Keratinocyte (primary cell): Measurements from ENCODE around the gene HAX1. TPM values are rescaled to one million over a fixed set of nuclear protein-coding genes. Genes with fewer than 3 reads are reported as not detected.

Experiments
- DNase-seq: peaks from one replicate; pipeline ENCODE4 v3.0.0-alpha.2; 2011; ENCODE audit warnings: low read depth, missing footprints, low spot score
- FAIRE-seq: peaks from 2 replicates; lab custom pipeline; 2011; peaks lifted over from hg19 to GRCh38; lab: Jason Lieb, UNC
- H2AFZ ChIP-seq: 2 replicates; pipeline ENCODE4 v1.6.0; 2012; ENCODE audit warnings: low read length, control low read depth, inconsistent platforms; ENCODE audit not compliant: control insufficient read depth
- H3K27ac ChIP-seq: 2 replicates; pipeline ENCODE4 v1.5.1; 2011; ENCODE audit warnings: low read length; ENCODE audit not compliant: control insufficient read depth, insufficient read depth
- H3K27me3 ChIP-seq: 3 replicates; pipeline ENCODE4 v1.6.0; 2011; ENCODE audit warnings: low read length; ENCODE audit not compliant: control insufficient read depth, insufficient read depth; ENCODE audit errors: extremely low read depth
- H3K36me3 ChIP-seq, 2 experiments: 2 replicates in 1 of 2; 3 replicates in 1 of 2; pipeline ENCODE4 v1.5.1; 2011; ENCODE audit warnings: low read length in 2 of 2, mild to moderate bottlenecking in 1 of 2; ENCODE audit not compliant: control insufficient read depth in 2 of 2, insufficient read depth in 2 of 2; ENCODE audit errors: extremely low read depth in 1 of 2
- H3K4me1 ChIP-seq: 3 replicates; pipeline ENCODE4 v1.5.1; 2011; ENCODE audit warnings: low read length; ENCODE audit not compliant: control insufficient read depth, insufficient read depth; ENCODE audit errors: extremely low read depth
- H3K4me2 ChIP-seq: 3 replicates; pipeline ENCODE4 v1.6.0; 2011; ENCODE audit warnings: low read depth, low read length; ENCODE audit not compliant: control insufficient read depth, insufficient read depth; ENCODE audit errors: extremely low read depth
- H3K4me3 ChIP-seq, 3 experiments: fragments of 200-600 bp in 1 of 3; sonication (generic) in 1 of 3; 2 replicates in 2 of 3; 3 replicates in 1 of 3; pipeline ENCODE4 v1.5.1; 2011 to 2016; ENCODE audit warnings: low read length in 3 of 3, mild to moderate bottlenecking in 3 of 3, control low read depth in 2 of 3, inconsistent platforms in 1 of 3, low read depth in 1 of 3, mixed read lengths in 1 of 3, mixed run types in 1 of 3, moderate library complexity in 1 of 3; ENCODE audit not compliant: control insufficient read depth in 2 of 3, insufficient read depth in 2 of 3; ENCODE audit errors: extremely low read depth in 1 of 3
- H3K79me2 ChIP-seq: 2 replicates; pipeline ENCODE4 v1.6.0; 2012; ENCODE audit warnings: low read length; ENCODE audit not compliant: control insufficient read depth, insufficient read depth
- H3K9ac ChIP-seq: 3 replicates; pipeline ENCODE4 v1.6.0; 2011; ENCODE audit warnings: low read length; ENCODE audit not compliant: control insufficient read depth, insufficient read depth; ENCODE audit errors: extremely low read depth
- H3K9me1 ChIP-seq: 3 replicates; pipeline ENCODE4 v1.6.0; 2011; ENCODE audit warnings: low read length; ENCODE audit not compliant: control insufficient read depth, insufficient read depth; ENCODE audit errors: extremely low read depth
- H3K9me3 ChIP-seq: 2 replicates; pipeline ENCODE4 v1.5.1; 2012; ENCODE audit warnings: low read depth, low read length; ENCODE audit not compliant: control insufficient read depth
- H4K20me1 ChIP-seq: 3 replicates; pipeline ENCODE4 v1.6.0; 2011; ENCODE audit warnings: low read length; ENCODE audit not compliant: control insufficient read depth, insufficient read depth; ENCODE audit errors: extremely low read depth
- EZH2 ChIP-seq: IDR thresholded peaks from one replicate; pipeline ENCODE4 v1.6.1; 2012; ENCODE audit warnings: inconsistent platforms, mild to moderate bottlenecking, low read length, moderate library complexity
- dilution Hi-C: fragments of 300-500 bp; cut with MboI; formaldehyde crosslinking; loops from one replicate; pipeline ENCODE4 v1.7.0; 2020; ENCODE audit warnings: low sequenced_read_pairs; ENCODE audit not compliant: extremely low pct_ligation_motif_present
- polyA plus RNA-seq, 5 experiments: library from polyadenylated mRNA; depleted of rRNA in 3 of 5; stranded (reverse) in 3 of 5; stranded (forward) in 1 of 5; unstranded in 1 of 5; fragments of >200 nt; gene quantifications; 1 replicate in 1 of 5; 2 replicates in 3 of 5; 3 replicates in 1 of 5; pipeline versions ENCODE4 v1.2.1 to v1.2.3, GENCODE V29; 2011 to 2012; ENCODE audit warnings: missing spikeins in 2 of 5, low read depth in 1 of 5, low replicate concordance in 1 of 5
- TF ChIP-seq, protein P1 (sequence below), 3 experiments: IDR thresholded peaks in 1 of 3; conservative IDR thresholded peaks in 1 of 3; optimal IDR thresholded peaks in 1 of 3; 2 replicates in 2 of 3; 3 replicates in 1 of 3; pipeline versions ENCODE3 to v1.5.1; 2011; ENCODE audit warnings: low read length in 3 of 3, mild to moderate bottlenecking in 3 of 3, moderate library complexity in 2 of 3, control low read depth in 1 of 3, inconsistent platforms in 1 of 3; ENCODE audit not compliant: insufficient read depth in 2 of 3; ENCODE audit errors: extremely low read depth in 1 of 3

Gene HAX1
- polyA plus RNA-seq, 1 donor (not counting 4 experiments of a cell fraction or from before 2014, with no cell fraction given) = 110 TPM

DNA sequence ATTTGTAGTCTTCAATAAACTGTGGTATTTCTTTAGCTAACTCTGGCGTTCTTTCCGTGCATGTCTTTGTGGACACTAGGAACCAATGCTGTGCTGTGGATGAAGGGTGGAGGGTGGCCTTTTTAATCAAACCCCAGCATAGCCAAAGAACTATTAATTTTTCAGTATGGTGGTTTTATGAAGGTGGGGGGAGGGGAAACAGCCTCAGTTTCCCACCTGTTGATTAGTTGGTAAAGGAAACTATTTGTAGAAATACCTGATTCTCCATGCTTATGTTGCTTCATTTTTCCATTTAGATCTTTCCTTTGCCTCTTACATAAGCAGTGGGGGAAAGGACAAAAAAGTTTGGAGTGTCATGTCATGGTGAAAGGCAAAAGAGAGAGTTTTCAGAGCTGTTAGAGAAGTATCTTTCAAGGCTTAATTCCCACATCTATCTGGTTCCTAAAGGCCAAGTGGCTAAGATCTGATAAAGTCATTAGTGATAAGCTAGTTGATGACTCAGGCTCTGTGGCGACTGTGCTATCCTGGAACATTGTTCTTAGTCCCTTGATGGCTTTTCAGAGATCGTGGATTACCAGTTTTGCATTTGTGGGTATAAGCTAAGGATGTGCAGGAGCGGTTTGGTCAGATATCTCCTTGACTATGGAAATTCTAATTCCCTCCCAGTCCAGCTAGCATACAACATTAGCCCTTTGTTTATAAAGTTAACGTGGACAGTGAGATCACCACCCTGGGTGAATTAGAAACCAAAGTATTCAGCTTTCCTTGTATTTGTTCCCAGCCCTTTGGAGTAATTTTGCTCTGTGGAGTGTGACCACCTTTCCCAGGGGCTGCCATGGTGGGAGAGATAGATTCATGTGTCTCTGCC, 8.7 kb upstream of the HAX1 start:
- DNase-seq (no peak), FAIRE-seq (peak; percentile 48)
- Histone ChIP-seq H3K27me3 (no peaks in the 10 kb centered on the region), H3K27ac (no peak overlapping the region), H3K9me1 (no peaks in the 10 kb centered on the region), H3K36me3 (peaks cover 47 to 53% of the 10 kb centered on the region in 2 experiments), H2AFZ (no peak overlapping the region), H3K4me3 (no peak overlapping the region), H4K20me1 (no peaks in the 10 kb centered on the region), H3K4me2 (no peak overlapping the region), H3K4me1 (no peaks in the 10 kb centered on the region), H3K9me3 (no peaks in the 10 kb centered on the region), H3K9ac (no peak overlapping the region), H3K79me2 (no peaks in the 10 kb centered on the region)
- dilution Hi-C loops = no loop called here
- TF ChIP-seq EZH2 = no peak
- TF ChIP-seq, protein P1, sequence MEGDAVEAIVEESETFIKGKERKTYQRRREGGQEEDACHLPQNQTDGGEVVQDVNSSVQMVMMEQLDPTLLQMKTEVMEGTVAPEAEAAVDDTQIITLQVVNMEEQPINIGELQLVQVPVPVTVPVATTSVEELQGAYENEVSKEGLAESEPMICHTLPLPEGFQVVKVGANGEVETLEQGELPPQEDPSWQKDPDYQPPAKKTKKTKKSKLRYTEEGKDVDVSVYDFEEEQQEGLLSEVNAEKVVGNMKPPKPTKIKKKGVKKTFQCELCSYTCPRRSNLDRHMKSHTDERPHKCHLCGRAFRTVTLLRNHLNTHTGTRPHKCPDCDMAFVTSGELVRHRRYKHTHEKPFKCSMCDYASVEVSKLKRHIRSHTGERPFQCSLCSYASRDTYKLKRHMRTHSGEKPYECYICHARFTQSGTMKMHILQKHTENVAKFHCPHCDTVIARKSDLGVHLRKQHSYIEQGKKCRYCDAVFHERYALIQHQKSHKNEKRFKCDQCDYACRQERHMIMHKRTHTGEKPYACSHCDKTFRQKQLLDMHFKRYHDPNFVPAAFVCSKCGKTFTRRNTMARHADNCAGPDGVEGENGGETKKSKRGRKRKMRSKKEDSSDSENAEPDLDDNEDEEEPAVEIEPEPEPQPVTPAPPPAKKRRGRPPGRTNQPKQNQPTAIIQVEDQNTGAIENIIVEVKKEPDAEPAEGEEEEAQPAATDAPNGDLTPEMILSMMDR (optimal IDR thresholded peaks at IDR 0.05 in 1 of 3, IDR thresholded peaks at IDR 0.05 in 1 of 3, conservative IDR thresholded peaks at IDR 0.05 in 1 of 3; ENCODE audit: extremely low read depth in 1 of 3, insufficient read depth in 2 of 3, low read length in 3 of 3) = no peak

DNA sequence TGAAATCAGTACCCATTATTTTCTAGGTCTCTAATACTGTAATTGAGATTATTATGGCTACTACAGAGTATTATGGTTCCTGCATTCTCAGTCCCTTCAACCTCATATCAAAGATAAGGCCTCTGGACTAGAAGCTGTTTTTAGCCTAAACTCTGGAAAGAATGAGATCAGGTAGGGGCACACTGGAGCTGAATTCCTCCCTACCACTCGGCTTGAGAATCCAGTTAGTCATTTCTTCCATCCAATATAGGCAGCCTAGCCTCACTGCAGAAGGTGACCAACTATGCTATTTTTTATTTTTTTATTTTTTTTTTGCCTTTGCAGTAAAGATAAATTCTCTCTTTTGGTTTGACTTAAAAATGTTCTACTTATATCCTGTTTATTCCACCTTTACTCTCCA, 8.0 kb upstream of the HAX1 start:
- H3K4me3 ChIP-seq = no peak overlapping the region
- H3K9ac ChIP-seq = no peak overlapping the region
- FAIRE-seq (no peak), DNase-seq (no peak)
- TF ChIP-seq, protein P1 (optimal IDR thresholded peaks at IDR 0.05 in 1 of 3, IDR thresholded peaks at IDR 0.05 in 1 of 3, conservative IDR thresholded peaks at IDR 0.05 in 1 of 3; ENCODE audit: extremely low read depth in 1 of 3, insufficient read depth in 2 of 3, low read length in 3 of 3) = no peak
- TF ChIP-seq EZH2 = no peak
- dilution Hi-C loops = no loop called here
- H4K20me1 ChIP-seq = no peaks in the 10 kb centered on the region
- no peaks in the 10 kb centered on the region for H3K27me3 ChIP-seq
- H2AFZ ChIP-seq = no peak overlapping the region
- no peak overlapping the region for H3K4me2 ChIP-seq
- no peak overlapping the region for H3K27ac ChIP-seq
- H3K36me3 ChIP-seq = peaks cover 51 to 52% of the 10 kb centered on the region in 2 experiments
- no peaks in the 10 kb centered on the region for H3K9me1 ChIP-seq
- no peaks in the 10 kb centered on the region for H3K4me1 ChIP-seq
- no peaks in the 10 kb centered on the region for H3K9me3 ChIP-seq
- no peaks in the 10 kb centered on the region for H3K79me2 ChIP-seq
